Smooth muscle cell of the brain vasculature (primary cell): Measurements from ENCODE around the gene ZBTB22.
"Not testable (repeated sequence)": the region's sequence is repeated elsewhere in the genome, so short reads cannot be mapped to it uniquely, and the experiment has no call there.

ENCODE experiments used
- DNase-seq: peaks from one replicate; pipeline ENCODE4 v3.0.0-alpha.2; 2012; ENCODE audit warnings: low read depth, low spot score

Gene ZBTB22, protein sequence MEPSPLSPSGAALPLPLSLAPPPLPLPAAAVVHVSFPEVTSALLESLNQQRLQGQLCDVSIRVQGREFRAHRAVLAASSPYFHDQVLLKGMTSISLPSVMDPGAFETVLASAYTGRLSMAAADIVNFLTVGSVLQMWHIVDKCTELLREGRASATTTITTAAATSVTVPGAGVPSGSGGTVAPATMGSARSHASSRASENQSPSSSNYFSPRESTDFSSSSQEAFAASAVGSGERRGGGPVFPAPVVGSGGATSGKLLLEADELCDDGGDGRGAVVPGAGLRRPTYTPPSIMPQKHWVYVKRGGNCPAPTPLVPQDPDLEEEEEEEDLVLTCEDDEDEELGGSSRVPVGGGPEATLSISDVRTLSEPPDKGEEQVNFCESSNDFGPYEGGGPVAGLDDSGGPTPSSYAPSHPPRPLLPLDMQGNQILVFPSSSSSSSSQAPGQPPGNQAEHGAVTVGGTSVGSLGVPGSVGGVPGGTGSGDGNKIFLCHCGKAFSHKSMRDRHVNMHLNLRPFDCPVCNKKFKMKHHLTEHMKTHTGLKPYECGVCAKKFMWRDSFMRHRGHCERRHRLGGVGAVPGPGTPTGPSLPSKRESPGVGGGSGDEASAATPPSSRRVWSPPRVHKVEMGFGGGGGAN

DNA sequence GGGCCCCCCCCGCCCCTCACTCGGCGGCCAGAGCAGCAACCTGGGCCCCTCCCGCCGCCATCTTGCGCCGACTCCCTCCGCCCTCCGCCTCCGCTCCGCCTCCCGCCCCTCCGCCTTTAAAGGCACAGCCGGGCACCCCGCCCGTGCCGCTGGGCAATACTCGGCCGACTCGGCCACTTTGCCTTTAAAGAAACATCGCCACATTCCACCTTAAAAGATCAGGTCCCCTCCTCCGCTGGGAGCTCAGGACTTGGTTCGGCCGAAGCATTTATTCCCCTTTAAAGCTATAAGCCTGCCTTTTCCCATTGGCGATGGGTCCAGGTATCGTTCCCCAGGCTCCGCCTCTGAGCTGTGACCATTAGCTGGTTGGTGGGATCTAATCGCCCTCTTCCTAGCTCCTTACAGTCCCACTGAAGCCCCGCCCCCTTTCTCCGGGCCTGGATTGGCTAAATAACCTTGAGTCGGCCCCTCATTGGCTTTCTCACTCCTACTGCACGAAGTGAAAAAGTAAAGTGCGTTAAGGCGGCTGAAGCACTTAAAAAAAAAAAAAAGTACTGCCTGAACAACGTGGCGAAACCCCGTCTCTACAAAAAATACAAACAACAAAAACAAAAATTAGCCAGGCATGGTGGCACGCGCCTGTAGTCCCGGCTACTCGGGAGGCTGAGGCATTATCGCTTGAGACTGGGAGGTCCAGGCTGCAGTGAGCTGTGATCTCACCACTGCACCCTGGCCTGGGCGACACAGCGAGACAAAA, at the start of gene ZBTB22:
Gene ZBTB22 (minus strand): TSS at position 76 of the 757 bp plus-strand sequence. CDS start 828 bp downstream, outside the sequence.
- peak; percentile 99 for DNase-seq

DNA sequence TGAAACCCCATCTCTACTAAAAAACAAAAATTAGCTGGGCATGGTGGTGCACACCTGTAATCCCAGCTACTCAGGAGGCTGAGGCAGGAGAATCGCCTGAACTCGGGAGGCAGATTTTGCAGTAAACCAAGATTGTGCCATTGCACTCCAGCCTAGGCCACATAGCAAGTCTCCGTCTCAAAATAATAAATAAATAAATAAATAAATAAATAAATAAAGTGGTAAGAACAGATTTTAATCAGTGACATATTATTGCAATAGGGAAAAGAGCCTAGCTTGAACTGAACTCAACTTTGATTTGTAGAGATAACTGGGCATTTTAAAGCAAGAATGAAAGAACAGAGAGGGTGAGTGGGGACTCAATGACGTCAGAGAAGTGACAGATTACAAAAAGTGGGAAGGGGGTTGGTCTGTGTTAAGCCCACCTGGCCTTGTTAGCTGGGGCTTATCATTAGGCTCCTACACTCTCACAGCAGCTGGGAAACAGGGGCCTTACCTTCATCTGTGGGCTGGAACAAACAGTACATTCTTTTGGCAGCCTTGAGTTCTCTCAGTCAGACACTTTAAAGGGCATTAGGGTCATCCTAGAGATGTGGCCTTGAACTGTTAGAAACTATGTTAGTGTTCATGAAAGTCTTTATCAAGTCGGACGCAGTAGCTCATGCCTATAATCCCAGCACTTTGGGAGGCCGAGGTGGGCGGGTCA, 49.6 kb upstream of the ZBTB22 start:
- DNase-seq: no peak

DNA sequence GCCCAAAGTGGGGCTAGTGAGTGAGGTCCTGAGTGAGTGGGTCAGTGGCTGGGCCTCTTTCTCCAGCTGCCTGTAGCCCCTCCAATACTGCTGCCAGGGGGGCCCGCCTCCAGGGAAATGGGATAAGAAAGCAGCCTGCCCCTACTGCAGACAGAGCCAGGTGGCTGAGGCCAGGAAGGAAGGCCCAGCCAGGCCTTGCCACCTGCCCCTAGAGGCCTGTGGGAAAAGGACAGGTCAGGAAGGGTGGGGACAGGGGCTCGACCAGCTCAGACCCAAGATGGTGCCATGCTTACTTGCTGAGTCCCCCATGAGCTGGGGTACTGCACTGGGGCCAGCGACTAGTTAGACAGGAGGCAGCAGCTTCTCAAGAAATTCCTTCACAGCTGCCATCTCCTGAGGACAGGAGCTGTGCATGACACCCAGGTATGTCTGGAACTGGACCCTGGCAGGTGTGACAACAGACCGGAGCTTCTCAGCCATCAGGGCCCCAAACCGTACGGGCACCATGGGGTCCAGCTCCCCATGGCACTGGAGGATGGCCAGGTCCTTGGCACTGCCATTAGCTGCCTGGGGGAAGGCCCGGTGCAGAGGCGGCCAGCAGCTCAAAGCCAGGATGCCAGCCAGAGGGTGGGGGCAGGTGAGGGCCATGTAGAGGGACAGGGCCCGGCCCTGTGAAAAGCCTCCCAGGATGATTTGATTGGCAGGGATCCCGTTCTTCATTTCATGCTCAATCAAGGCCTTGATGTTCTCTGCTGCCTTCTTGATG, 47.8 kb upstream of the ZBTB22 start:
- DNase-seq: not testable (repeated sequence)

DNA sequence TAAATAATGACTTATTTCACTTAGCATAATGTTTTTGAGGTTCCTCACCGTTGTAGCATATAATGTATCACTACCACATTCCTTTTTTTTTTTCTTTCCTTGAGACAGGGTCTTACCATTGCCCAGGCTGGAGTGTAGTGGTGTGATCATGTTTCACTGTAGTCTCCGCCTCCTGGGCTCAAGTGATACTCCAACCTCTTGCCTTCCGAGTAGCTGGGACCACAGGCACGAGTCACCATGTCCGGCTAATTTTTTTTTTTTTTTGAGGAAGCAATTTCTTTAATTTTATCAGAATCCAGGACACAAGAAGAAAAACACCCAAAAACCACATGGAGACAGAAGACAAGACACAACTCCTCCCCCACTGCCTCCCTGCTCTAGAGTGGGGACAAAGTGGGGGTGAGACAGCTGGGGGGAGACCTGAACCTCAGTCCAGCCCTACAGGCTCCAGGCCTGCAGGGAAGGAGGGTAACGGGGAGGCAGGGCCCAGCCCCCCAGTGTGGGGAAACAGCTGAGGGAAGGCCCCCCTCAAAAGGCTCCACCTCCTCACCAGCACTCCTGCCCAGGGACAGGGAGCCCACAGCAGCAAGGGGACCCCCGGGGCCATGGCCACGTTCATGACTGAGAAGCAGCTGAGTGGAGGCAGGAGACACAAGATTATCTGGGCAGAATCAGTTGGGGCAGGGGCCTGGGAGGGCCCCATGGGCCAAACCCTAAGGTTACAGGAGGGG, 47.1 kb upstream of the ZBTB22 start:
- DNase-seq: not testable (repeated sequence)

DNA sequence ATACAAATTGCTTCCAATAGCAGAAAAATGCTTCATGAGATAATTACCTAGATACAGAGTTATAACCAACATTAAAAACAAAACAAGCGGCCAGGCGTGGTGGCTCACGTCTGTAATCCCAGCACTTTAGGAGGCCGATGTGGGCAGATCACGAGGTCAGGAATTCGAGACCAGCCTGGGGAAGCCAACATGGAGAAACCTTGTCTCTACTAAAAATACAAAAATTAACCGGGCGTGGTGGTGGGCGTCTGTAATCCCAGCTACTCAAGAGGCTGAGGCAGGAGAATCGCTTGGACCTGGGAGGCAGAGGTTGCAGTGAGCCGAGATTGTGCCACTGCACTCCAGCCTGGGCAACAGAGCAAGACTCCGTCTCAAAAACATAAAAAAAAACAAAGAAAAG, 45.9 kb upstream of the ZBTB22 start:
- not testable (repeated sequence) for DNase-seq

DNA sequence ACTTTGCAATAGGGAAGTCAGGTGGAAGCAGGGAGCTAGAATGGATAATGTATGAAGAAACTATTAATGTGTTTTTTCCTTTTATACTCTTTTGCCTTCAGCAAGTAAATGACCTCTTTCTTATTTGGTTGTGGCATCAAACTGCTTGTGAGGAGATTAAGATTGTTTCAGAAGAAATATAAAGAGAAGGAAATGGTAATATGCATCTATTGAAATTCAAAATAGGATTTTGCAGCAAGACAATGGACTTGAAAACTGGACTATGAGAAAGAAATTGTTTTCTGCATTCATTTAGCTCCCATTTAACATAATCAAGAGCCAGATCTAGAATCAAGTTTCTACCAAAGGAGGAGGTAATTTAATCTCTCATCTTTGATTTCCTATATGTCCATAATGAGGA, 41.8 kb upstream of the ZBTB22 start:
- DNase-seq: no peak

DNA sequence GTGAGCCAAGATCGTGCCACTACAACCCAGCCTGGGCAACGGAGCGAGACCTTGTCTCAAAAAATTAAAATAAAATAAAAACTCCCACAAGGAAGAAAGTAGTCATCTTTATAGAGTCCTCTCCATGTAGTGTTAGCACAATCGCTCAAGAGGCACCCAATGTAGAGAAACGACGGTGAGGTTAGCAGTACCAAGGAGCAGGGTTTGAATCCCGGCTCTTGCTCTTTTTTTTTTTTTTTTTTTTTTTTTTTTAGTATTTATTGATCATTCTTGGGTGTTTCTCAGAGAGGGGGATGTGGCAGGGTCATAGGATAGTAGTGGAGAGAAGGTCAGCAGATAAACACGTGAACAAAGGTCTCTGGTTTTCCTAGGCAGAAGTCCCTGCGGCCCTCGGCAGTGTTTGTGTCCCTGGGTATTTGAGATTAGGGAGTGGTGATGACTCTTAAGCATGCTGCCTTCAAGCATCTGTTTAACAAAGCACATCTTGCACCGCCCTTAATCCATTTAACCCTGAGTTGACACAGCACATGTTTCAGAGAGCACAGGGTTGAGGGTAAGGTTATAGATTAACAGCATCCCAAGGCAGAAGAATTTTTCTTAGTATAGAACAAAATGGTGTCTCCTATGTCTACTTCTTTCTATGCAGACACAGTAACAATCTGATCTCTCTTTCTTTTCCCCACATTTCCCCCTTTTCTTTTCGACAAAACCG, 39.8 kb upstream of the ZBTB22 start:
- not testable (repeated sequence) for DNase-seq

DNA sequence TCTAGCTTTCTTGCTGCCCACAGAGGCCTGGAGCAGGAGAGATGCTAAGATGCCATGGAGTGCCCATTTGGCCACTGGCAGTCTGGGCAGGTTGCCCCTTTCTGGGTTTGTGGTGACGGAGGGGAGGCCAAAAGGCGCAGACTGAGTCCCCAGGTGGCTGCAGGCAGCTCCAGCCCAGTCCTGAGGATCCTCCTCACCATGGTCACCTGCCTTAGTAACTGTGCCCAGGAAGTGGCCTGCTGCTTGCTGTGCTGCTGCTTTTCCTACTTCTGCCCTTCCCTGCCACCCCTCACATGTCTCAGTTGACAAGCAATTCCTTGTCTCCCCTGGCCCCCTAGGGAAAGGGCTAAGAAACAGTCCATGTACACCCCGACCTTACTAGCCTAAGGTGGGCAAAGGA, 38.8 kb upstream of the ZBTB22 start:
- DNase-seq: no peak

DNA sequence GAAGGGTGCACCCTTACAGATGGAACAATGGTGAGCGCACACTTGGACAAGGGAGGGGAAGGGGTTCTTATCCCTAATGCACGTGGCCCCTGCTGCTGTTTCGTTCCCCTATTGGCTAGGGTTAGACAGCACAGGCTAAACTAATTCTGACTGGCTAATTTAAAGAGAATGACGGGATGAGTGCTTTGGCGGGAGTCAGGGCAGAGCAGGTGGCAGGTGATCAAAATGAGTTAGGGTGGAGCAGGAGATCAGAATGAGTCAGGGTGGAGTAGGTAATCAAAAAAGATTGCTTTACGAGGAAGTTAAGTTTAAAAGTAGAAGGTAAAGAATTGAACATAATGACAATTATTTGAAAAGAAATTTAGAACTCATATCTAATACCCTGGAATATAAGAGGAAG, 38.3 kb upstream of the ZBTB22 start:
- not testable (repeated sequence) for DNase-seq

DNA sequence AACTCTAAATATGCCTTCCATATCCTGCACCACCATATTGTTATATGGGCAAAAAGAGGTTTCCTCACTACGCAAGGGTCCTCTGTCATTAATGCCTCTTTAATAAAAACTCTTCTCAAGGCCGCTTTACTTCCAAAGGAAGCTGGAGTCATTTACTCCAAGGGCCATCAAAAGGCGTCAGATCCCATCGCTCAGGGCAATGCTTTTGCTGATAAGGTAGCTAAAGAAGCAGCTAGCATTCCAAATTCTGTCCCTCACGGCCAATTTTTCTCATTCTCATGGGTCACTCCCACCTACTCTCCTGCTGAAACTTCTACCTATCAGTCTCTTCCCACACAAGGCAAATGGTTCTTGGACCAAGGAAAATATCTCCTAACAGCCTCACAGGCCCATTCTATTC, 30.3 kb upstream of the ZBTB22 start:
- no peak for DNase-seq

DNA sequence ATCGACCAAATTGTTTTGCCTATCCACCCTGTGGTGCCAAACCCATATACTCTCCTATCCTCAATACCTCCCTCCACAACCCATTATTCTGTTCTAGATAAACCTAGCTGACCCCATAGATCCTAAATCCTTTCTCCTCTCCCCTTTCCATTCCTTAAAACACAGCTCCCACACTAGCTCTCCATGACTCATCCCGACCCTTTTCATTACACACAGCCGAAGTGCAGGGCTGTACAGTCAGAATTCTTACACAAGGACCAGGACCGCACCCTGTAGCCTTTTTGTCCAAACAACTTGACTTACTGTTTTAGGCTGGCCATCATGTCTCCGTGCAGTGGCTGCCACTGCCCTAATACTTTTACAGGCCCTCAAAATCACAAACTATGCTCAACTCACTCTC, 29.4 kb upstream of the ZBTB22 start:
- DNase-seq: not testable (repeated sequence)

DNA sequence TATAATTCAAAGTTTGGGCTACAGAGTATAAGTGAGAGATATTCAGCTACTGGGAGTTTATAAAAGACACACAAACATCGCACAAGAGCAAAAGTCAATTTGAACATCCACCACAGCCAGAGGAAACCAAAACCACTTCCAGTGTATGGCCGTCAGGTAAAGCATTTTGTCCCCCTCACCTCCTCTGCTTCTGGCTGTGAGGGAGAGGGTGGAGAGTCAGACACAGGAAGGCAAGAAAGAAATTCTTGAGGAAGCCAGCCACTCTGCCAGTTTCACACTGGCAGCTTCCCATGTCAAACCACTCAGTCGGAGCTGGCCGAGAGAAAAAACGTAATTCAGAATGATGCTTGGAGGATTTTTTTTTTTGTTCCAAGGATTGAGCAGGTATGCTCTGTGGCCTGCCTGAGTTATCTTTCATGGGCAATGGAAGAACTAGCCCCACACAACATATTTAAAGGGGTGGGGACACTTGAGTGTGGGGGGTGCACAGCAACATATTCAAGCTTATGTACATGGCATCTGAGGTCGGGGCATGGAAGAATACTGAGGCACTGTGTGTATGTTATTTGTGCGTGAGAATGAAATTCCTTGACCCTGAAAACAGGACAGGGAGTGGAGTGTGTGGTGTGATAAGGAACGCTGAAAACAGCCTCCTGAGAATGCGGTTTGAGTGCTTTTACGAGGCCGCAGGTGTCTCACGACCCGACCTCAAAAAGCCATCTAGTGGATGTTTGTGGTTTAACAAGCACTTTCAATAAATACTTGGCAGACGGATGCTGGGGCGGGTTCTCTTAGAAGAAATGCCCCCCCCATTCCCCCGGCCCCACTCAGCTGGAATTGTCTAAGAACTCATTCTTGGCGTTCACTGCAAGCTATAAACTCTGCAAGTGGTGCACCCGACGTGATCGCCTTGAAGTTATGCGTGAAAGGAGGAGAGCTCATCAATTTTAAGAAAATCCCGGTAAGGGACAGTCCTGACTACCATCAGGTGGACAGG, 27.5 kb upstream of the ZBTB22 start:
- no peak for DNase-seq

DNA sequence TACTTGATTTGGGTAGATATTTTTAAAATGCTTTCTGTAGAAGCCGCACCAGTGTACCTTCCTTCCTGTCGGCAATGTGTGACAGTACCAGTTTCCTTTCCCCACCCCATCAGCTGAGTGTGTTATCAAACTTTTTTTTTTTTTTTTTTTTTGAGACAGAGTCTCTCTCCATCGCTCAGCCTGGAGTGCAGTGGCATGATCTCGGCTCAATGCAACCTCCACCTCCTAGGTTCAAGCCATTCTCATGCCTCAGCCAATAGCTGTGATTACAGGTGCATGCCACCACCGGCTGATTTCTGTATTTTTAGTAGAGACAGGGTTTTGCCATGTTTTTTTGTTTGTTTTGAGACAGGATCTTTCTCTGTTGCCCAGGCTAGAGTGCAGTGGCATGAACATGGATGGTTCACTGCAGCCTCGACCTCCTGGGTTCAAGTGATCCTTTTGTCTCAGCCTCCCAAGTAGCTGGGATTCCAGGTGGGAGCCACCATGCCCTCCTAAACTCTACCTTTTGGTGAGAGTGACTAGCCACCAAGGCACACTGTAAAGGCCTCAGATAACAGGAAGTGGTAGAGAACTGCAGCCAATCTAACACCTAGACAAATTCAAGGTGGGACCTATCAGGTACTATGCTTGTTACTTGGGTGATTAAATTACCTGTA, 26.5 kb upstream of the ZBTB22 start:
- no peak for DNase-seq

DNA sequence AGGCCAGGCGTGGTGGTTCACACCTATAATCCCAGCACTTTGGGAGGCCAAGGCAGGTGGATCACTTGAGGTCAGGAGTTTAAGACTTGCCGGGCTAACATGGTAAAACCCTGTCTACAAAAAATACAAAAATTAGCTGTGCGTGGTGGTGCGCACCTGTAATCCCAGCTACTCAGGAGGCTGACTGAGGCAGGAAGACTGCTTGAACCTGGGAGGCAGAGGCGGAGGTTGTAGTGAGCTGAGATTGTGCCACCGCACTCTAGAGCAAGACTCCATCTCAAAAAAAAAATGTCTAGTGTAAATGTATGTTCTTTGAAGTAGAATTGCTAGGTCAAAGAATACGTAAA, 26.0 kb upstream of the ZBTB22 start:
- DNase-seq: not testable (repeated sequence)

DNA sequence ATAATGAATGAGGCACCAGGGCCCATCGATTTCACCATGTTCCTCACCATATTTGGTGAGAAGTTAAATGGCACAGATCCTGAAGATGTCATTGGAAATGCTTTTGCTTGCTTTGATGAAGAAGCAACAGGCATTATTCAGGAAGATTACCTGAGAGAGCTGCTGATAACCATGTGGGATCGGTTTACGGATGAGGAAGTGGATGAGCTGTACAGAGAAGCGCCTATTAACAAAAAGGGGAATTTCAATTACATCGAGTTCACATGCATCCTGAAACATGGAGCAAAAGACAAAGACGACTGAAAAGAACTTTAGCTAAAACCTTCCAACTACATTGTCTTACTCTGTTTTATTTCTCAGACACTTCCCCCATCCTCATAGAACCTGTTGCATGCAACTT, 21.6 kb upstream of the ZBTB22 start:
- no peak for DNase-seq

DNA sequence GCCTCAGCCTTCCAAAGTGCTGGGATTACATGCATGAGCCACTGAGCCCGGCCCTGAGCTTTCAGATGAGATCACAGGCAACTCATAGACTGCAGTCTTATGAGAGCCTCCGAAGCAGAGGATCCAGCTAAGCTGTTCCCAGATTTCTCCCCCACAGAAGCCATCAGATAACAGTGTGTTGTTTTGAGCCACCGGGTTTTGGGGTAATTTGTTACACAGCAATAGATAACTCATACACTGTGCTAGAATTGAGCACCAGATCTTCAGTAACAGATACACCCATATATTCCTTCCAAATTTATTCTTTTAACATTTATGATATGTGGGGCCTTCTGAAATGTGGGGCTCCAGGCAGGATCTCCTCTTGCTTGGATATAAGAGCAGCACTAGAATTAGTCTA, 19.0 kb upstream of the ZBTB22 start:
- no peak for DNase-seq

DNA sequence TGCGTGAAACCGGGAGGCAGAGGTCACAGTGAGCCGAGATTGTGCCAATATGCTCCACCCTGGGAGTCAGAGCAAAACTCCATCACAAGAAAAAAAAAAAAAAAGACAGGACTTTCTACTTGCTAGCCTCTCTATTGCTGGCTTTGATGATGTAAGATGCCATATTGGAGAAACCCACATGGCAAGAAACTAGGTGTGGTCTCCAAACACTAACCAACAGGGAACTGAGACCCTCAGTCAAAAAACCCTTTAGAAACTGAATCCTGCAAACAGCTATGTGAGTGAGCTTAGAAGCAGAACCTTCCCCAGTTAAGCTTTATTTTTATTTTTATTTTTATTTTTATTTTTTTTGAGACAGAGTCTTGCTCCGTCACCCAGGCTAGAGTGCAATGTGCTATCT, 18.4 kb upstream of the ZBTB22 start:
- no peak for DNase-seq

DNA sequence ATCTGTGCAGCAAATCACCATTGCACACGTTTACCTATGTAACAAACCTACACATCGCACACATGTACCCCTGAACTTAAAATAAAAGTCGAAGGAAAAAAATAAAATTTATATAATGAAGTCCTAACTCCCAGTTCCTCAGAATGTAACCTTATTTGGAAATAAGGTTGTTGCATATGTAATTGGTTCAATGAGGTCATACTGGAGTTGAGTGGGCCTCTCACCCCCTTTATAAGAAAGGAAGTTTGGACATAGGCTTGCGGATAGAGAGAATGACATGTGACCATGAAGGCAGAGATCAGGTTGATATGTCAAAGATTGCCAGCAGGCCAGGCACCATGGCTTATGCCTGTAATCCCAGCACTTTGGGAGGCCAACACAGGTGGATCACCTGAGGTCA, 16.1 kb upstream of the ZBTB22 start:
- DNase-seq: no peak
